Measurements from ENCODE around the gene KCNJ1. TPM values are rescaled to one million over a fixed set of nuclear protein-coding genes. Genes with fewer than 3 reads are reported as not detected.
A peak's percentile ranks its signal among the peaks of the same experiment; 100 is the strongest.

The KCNJ1 gene
- total and polyA plus RNA-seq, 8 donors, result 0.10 TPM; not detected in 7

GRCh38 chr11:128888034-128888985 lies 21.2 kb upstream of the KCNJ1 start:
- no peak for DNase-seq

GRCh38 chr11:128886406-128887124 lies 19.5 kb upstream of the KCNJ1 start:
- intact Hi-C loops (cut with DNase I; ENCODE audit: low total_unique reads), result no loop called here
- 15 to 38% (median 22%) methylated on average over 5 of the region's 5 CpGs for WGBS, 5 donors
- no peak overlapping the region for H3K4me3 ChIP-seq
- no peaks in the 10 kb centered on the region for H3K36me3 ChIP-seq
- H3K4me1 ChIP-seq, result peaks cover 13 to 26% (median 17%) of the 10 kb centered on the region in 4 donors
- peaks cover 0 to 32% (median 12%) of the 10 kb centered on the region in 3 donors for H3K27me3 ChIP-seq
- TF ChIP-seq, protein P1, sequence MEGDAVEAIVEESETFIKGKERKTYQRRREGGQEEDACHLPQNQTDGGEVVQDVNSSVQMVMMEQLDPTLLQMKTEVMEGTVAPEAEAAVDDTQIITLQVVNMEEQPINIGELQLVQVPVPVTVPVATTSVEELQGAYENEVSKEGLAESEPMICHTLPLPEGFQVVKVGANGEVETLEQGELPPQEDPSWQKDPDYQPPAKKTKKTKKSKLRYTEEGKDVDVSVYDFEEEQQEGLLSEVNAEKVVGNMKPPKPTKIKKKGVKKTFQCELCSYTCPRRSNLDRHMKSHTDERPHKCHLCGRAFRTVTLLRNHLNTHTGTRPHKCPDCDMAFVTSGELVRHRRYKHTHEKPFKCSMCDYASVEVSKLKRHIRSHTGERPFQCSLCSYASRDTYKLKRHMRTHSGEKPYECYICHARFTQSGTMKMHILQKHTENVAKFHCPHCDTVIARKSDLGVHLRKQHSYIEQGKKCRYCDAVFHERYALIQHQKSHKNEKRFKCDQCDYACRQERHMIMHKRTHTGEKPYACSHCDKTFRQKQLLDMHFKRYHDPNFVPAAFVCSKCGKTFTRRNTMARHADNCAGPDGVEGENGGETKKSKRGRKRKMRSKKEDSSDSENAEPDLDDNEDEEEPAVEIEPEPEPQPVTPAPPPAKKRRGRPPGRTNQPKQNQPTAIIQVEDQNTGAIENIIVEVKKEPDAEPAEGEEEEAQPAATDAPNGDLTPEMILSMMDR (IDR thresholded peaks at IDR 0.05), result peak in 3 of 7 experiments; percentile 25 to 41 (median 27)
- TF ChIP-seq EP300 (IDR thresholded peaks at IDR 0.05) (no peak), POLR2AphosphoS5 (IDR thresholded peaks at IDR 0.05) (peak in 1 of 3 donors; percentile 5)
- H3K9me3 ChIP-seq, result no peaks in the 10 kb centered on the region
- peak; percentile 71 to 72 for DNase-seq
- H3K27ac ChIP-seq, result no peak overlapping the region

More at GRCh38 chr11:128888034-128888985, 21.2 kb upstream of the KCNJ1 start:
- 73 to 86% (median 78%) methylated on average over 15 of the region's 15 CpGs for whole genome bisulfite sequencing, 5 donors
- no peak for TF ChIP-seq EP300 (IDR thresholded peaks at IDR 0.05)
- TF ChIP-seq POLR2A (IDR thresholded peaks at IDR 0.05), result no peak
- TF ChIP-seq, protein P1 (IDR thresholded peaks at IDR 0.05), result no peak
- TF ChIP-seq POLR2AphosphoS5 (IDR thresholded peaks at IDR 0.05), result no peak
- Histone ChIP-seq H3K4me3 (no peak overlapping the region), H3K9me3 (no peaks in the 10 kb centered on the region), H3K36me3 (no peaks in the 10 kb centered on the region), H3K4me1 (peaks cover 25 to 42% (median 32%) of the 10 kb centered on the region in 4 donors), H3K27me3 (peaks cover 0 to 36% (median 12%) of the 10 kb centered on the region in 3 donors), H3K27ac (no peak overlapping the region)
- intact Hi-C loops (cut with DNase I; ENCODE audit: low total_unique reads), result no loop called here

GRCh38 chr11:128884703-128885338 lies 17.7 kb upstream of the KCNJ1 start:
- H3K27ac ChIP-seq, result no peak overlapping the region
- 24 to 29% (median 26%) methylated on average over 12 of the region's 12 CpGs for WGBS, 5 donors
- intact Hi-C loops (cut with DNase I; ENCODE audit: low total_unique reads), result loop anchor here (2.0 kb wide), 1 partner anchor 72 kb away; no protein-coding TSS in a partner anchor
- peaks cover 0 to 8% (median under 1%) of the 10 kb centered on the region in 4 donors for H3K4me1 ChIP-seq
- no peak for TF ChIP-seq EP300 (IDR thresholded peaks at IDR 0.05)
- TF ChIP-seq, protein P1 (IDR thresholded peaks at IDR 0.05), result peak in 5 of 7 experiments; percentile 61 to 91 (median 83)
- TF ChIP-seq POLR2A (IDR thresholded peaks at IDR 0.05), result no peak
- peak in 1 of 3 donors; percentile 19 for TF ChIP-seq POLR2AphosphoS5 (IDR thresholded peaks at IDR 0.05)
- peak; percentile 70 to 91 for DNase-seq
- H3K36me3 ChIP-seq, result no peaks in the 10 kb centered on the region
- H3K9me3 ChIP-seq, result no peaks in the 10 kb centered on the region
- H3K27me3 ChIP-seq, result peaks cover 0 to 30% (median 0%) of the 10 kb centered on the region in 3 donors
- no peak overlapping the region for H3K4me3 ChIP-seq

DNA sequence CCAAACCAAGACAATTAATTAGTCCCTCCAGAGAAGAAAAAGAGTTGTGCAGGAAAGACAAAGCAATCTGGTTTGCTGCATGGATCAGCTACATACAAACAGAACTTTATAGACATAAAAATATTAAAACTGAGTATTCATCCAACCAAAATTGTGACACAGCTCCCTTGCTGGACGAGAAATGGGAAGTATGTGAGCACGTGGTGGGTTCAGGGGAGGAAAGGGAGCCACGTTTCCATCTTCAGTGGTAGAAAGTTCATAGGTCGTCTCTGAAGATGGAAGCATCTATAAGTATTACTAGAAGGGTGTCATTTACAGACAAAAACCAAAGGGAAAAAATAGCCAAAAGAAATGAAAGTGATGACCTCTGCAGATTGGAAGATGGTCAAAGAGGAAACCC lies 17.0 kb upstream of the KCNJ1 start:
- 29 to 54% (median 43%) methylated on average over 4 of the region's 4 CpGs for WGBS, 5 donors
- Histone ChIP-seq H3K4me1 (peaks cover 0 to 8% (median 0%) of the 10 kb centered on the region in 4 donors), H3K27ac (no peak overlapping the region), H3K27me3 (peaks cover 0 to 26% (median 0%) of the 10 kb centered on the region in 3 donors), H3K4me3 (no peak overlapping the region), H3K36me3 (no peaks in the 10 kb centered on the region), H3K9me3 (no peaks in the 10 kb centered on the region)
- no peak for DNase-seq
- TF ChIP-seq POLR2A (IDR thresholded peaks at IDR 0.05) (no peak), POLR2AphosphoS5 (IDR thresholded peaks at IDR 0.05) (no peak), EP300 (IDR thresholded peaks at IDR 0.05) (no peak)
- TF ChIP-seq, protein P1 (IDR thresholded peaks at IDR 0.05), result no peak
- intact Hi-C loops (cut with DNase I; ENCODE audit: low total_unique reads), result loop anchor here (2.0 kb wide), 1 partner anchor 73 kb away; no protein-coding TSS in a partner anchor

Measured in stomach (tissue), 9 donors.